ENCODE data around the gene SCGN. TPM values are rescaled to one million over a fixed set of nuclear protein-coding genes. Genes with fewer than 3 reads are reported as not detected.

Gene SCGN
- total and polyA plus RNA-seq, 2 of the 13 experiments (the other 11 are each of a cell fraction or from before 2014, with no cell fraction given): 2.9 to 29.0 TPM

DNA sequence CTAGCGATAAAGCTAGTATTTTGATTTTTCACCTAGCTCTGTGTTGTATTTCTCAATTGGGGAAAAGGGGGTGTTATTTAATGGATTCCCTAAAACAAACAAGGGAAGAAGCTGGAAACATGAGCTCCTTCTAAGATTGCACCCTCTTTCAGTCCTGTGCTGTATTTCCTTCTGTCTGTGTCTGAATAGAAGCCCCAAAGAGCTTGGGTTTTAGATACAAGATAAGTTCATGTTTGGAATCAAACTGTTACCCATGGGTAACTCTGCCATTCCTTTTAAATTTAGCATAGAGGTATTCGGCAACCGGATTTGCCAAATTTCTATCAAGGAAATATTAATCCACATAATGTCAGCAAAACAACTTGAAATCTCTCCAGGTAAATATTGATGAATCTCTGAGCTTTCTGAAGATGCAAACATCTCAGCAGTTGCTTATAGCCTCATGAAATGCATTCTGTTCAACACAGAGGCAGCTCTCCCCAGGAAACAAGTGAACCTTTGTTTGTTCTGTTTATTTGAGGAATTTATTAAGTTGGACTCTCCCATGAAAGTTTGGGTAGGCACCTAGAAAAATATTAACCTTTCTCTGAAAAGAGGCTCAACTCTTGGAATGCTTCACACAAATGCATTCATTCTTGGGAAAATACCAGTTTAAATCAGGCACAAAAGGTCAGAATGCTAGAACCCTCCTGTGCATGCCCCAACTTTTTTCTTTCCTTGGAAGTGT is 9.9 kb upstream of the SCGN start:
- FAIRE-seq: peak; percentile 90
- CTCF ChIA-PET (ENCODE audit: low intra/inter-chr PET ratio, low total read pairs): no interaction called here
- WGBS (ENCODE audit: low lambda C conversion rate): 4% methylated on average over 3 of the region's 3 CpGs
- TF ChIP-seq, protein P1, sequence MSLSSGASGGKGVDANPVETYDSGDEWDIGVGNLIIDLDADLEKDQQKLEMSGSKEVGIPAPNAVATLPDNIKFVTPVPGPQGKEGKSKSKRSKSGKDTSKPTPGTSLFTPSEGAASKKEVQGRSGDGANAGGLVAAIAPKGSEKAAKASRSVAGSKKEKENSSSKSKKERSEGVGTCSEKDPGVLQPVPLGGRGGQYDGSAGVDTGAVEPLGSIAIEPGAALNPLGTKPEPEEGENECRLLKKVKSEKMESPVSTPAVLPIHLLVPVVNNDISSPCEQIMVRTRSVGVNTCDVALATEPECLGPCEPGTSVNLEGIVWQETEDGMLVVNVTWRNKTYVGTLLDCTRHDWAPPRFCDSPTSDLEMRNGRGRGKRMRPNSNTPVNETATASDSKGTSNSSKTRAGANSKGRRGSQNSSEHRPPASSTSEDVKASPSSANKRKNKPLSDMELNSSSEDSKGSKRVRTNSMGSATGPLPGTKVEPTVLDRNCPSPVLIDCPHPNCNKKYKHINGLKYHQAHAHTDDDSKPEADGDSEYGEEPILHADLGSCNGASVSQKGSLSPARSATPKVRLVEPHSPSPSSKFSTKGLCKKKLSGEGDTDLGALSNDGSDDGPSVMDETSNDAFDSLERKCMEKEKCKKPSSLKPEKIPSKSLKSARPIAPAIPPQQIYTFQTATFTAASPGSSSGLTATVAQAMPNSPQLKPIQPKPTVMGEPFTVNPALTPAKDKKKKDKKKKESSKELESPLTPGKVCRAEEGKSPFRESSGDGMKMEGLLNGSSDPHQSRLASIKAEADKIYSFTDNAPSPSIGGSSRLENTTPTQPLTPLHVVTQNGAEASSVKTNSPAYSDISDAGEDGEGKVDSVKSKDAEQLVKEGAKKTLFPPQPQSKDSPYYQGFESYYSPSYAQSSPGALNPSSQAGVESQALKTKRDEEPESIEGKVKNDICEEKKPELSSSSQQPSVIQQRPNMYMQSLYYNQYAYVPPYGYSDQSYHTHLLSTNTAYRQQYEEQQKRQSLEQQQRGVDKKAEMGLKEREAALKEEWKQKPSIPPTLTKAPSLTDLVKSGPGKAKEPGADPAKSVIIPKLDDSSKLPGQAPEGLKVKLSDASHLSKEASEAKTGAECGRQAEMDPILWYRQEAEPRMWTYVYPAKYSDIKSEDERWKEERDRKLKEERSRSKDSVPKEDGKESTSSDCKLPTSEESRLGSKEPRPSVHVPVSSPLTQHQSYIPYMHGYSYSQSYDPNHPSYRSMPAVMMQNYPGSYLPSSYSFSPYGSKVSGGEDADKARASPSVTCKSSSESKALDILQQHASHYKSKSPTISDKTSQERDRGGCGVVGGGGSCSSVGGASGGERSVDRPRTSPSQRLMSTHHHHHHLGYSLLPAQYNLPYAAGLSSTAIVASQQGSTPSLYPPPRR (CRISPR knock-in tag; IDR thresholded peaks at IDR 0.05; ENCODE audit: borderline replicate concordance): peak; percentile 71; the same call in 1 of the 2 replicates
- TF ChIP-seq BCL6 (CRISPR knock-in tag; IDR thresholded peaks at IDR 0.05) (peak; percentile 94), ZNF652 (CRISPR knock-in tag; IDR thresholded peaks at IDR 0.05; ENCODE audit: borderline replicate concordance, low read depth) (peak; percentile 12; the same call in 1 of the 2 replicates), FOXP1 (IDR thresholded peaks at IDR 0.05) (no peak), FOXP1 (CRISPR knock-in tag; IDR thresholded peaks at IDR 0.05) (peak; percentile 90), SMC3 (IDR thresholded peaks at IDR 0.05; ENCODE audit: low read length) (peak; percentile 6; the same call in 1 of the 2 replicates), BORCS8-MEF2B (CRISPR knock-in tag; IDR thresholded peaks at IDR 0.05) (no peak), TCF7 (IDR thresholded peaks at IDR 0.05; ENCODE audit: low read depth) (peak; percentile 52; the same call in 1 of the 2 replicates), TARDBP (CRISPR knock-in tag; IDR thresholded peaks at IDR 0.05) (peak; percentile 44), SMARCE1 (IDR thresholded peaks at IDR 0.05; ENCODE audit: borderline replicate concordance) (no peak), CREB1 (IDR thresholded peaks at IDR 0.05) (no peak), CREB1 (CRISPR knock-in tag; IDR thresholded peaks at IDR 0.05) (0 out of 2 replicates have a peak, but pooled peaks have one; percentile 36), LCORL (IDR thresholded peaks at IDR 0.05) (no peak; the same call in 1 of the 2 replicates), LCORL (CRISPR knock-in tag; IDR thresholded peaks at IDR 0.05) (peak; percentile 74), FOXK1 (CRISPR knock-in tag; IDR thresholded peaks at IDR 0.05; ENCODE audit: borderline replicate concordance, low read depth) (peak; percentile 36; the same call in 1 of the 2 replicates)
- TF ChIP-seq, protein P2, sequence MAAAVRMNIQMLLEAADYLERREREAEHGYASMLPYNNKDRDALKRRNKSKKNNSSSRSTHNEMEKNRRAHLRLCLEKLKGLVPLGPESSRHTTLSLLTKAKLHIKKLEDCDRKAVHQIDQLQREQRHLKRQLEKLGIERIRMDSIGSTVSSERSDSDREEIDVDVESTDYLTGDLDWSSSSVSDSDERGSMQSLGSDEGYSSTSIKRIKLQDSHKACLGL (CRISPR knock-in tag; IDR thresholded peaks at IDR 0.05): no peak
- TF ChIP-seq, protein P3, sequence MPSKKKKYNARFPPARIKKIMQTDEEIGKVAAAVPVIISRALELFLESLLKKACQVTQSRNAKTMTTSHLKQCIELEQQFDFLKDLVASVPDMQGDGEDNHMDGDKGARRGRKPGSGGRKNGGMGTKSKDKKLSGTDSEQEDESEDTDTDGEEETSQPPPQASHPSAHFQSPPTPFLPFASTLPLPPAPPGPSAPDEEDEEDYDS (CRISPR knock-in tag; IDR thresholded peaks at IDR 0.05): peak; percentile 13; the same call in 1 of the 2 replicates
- TF ChIP-seq, protein P4, sequence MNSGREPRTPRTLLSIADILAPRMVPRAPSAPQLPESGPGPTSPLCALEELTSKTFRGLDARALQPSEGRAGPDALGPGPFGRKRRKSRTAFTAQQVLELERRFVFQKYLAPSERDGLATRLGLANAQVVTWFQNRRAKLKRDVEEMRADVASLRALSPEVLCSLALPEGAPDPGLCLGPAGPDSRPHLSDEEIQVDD (CRISPR knock-in tag; IDR thresholded peaks at IDR 0.05; ENCODE audit: borderline replicate concordance): no peak
- TF ChIP-seq, protein P5, sequence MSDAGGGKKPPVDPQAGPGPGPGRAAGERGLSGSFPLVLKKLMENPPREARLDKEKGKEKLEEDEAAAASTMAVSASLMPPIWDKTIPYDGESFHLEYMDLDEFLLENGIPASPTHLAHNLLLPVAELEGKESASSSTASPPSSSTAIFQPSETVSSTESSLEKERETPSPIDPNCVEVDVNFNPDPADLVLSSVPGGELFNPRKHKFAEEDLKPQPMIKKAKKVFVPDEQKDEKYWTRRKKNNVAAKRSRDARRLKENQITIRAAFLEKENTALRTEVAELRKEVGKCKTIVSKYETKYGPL (CRISPR knock-in tag; IDR thresholded peaks at IDR 0.05): 0 out of 2 replicates have a peak, but pooled peaks have one; percentile 18

More for the DNA sequence above, 9.9 kb upstream of the SCGN start:
- intact Hi-C loops (cut with micrococcal nuclease; ENCODE audit: unreplicated experiment): loop anchor here (2.0 to 5.0 kb wide), 2 partner anchors 19 to 270 kb away; no protein-coding TSS in a partner anchor
- Histone ChIP-seq H3K4me1 (ENCODE audit: insufficient read depth, low read length) (peaks cover 91% of the 10 kb centered on the region), H4K20me1 (ENCODE audit: insufficient read depth, low read length) (no peaks in the 10 kb centered on the region), H3K27ac (ENCODE audit: extremely low read length, insufficient read depth, low read length) (peak overlapping the region; percentile 89), H3K9ac (ENCODE audit: insufficient read depth, low read depth, low read length) (peak overlapping the region; percentile 55), H2AFZ (ENCODE audit: low read length) (no peak overlapping the region), H3K4me2 (ENCODE audit: low read depth, low read length) (peak overlapping the region; percentile 69), H3K4me3 (replicated peaks in 1 of 3; ENCODE audit: insufficient read depth in 1 of 3, low read depth in 2 of 3, low read length in 3 of 3) (peak overlapping the region in 2 of 3 experiments; percentile 6 to 32; a peak in 1 of 6 replicates), H3K27me3 (ENCODE audit: control insufficient read depth in 1 of 2, insufficient read depth in 2 of 2, low read length in 2 of 2) (no peaks in the 10 kb centered on the region), H3K79me2 (ENCODE audit: insufficient read depth, low read length) (no peaks in the 10 kb centered on the region), H3K36me3 (replicated peaks in 1 of 2; ENCODE audit: control insufficient read depth in 1 of 2, insufficient read depth in 2 of 2, low read length in 2 of 2) (no peaks in the 10 kb centered on the region), H3K9me3 (ENCODE audit: low read length) (no peaks in the 10 kb centered on the region)
- ATAC-seq (peak; percentile 91), DNase-seq (ENCODE audit: low spot score) (peak; percentile 96)
- BruUV-seq (replicated peaks): no TSS peak
- in situ Hi-C loops (cut with HindIII; ENCODE audit: extremely low pct_ligation_motif_present, low pct_unique_long_range_greater_than_20kb): no loop called here
- POLR2A ChIA-PET: interaction anchor here (0.6 to 3.1 kb wide), 8 partner anchors 10 to 403 kb away, joined by 3 to 53 read pairs (median 5); partner anchors contain the start of gene SCGN
